IMR-90 (cell line): ENCODE measurements around the gene CCDC88A. TPM values are rescaled to one million over a fixed set of nuclear protein-coding genes. Genes with fewer than 3 reads are reported as not detected.

Experiments
- ATAC-seq: fragments of 200-7000 bp; cut with Tn5 transposase; 2 replicates; pipeline ENCODE4 v1.9.1; 2020; ENCODE audit warnings: low read depth, mild to moderate bottlenecking, moderate library complexity
- BruUV-seq: library from RNA; stranded (reverse); fragments of 400-500 nt; replicated peaks from 2 replicates; lab custom pipeline; 2021; lab: Mats Ljungman, UMichigan
- CTCF ChIA-PET: fragments of 300-600 bp; formaldehyde crosslinking; extraction: SDS; loops from one replicate; lab custom pipeline; 2021; ENCODE audit warnings: antibody characterized with exemption; lab: Yijun Ruan, JAX
- POLR2A ChIA-PET: fragments of 300-600 bp; sonication (Branson Sonifier 250); formaldehyde crosslinking; loops from one replicate; lab custom pipeline; 2022; ENCODE audit warnings: antibody characterized with exemption; ENCODE audit not compliant: unreplicated experiment; lab: Charles Lee
- DNase-seq: peaks from one replicate; pipeline ENCODE4 v3.0.0; 2013
- H2AFZ ChIP-seq: replicated peaks from 2 replicates; pipeline ENCODE3; 2013; ENCODE audit warnings: low read length, mild to moderate bottlenecking; ENCODE audit not compliant: poor library complexity
- H2AK5ac ChIP-seq: 2 replicates; pipeline ENCODE4 v1.6.1; 2013; ENCODE audit warnings: low read depth, low read length, inconsistent platforms
- H2AK9ac ChIP-seq: replicated peaks from 2 replicates; pipeline ENCODE3; 2013; ENCODE audit warnings: mild to moderate bottlenecking, low read depth, low read length, moderate library complexity; ENCODE audit not compliant: poor library complexity
- H2BK120ac ChIP-seq: 2 replicates; pipeline ENCODE4 v1.6.1; 2013; ENCODE audit warnings: low read depth, low read length, inconsistent platforms
- H2BK15ac ChIP-seq: 3 replicates; pipeline ENCODE4 v1.6.1; 2013; ENCODE audit warnings: low read depth, low read length, inconsistent platforms
- H2BK20ac ChIP-seq: 2 replicates; pipeline ENCODE4 v1.6.1; 2013; ENCODE audit warnings: low read depth, mild to moderate bottlenecking, inconsistent platforms, low read length, moderate library complexity
- H2BK5ac ChIP-seq: 2 replicates; pipeline ENCODE4 v1.6.1; 2013; ENCODE audit warnings: mild to moderate bottlenecking, low read depth, low read length, inconsistent platforms; ENCODE audit not compliant: poor library complexity, severe bottlenecking
- H3K14ac ChIP-seq: replicated peaks from 2 replicates; pipeline ENCODE4 v1.6.1; 2013; ENCODE audit warnings: low read depth, low read length, inconsistent platforms
- H3K18ac ChIP-seq: 2 replicates; pipeline ENCODE4 v1.6.1; 2013; ENCODE audit warnings: low read depth, low read length, control low read depth
- H3K23ac ChIP-seq: 2 replicates; pipeline ENCODE4 v1.6.1; 2013; ENCODE audit warnings: low read depth, low read length, inconsistent platforms
- H3K27ac ChIP-seq: 2 replicates; pipeline ENCODE4 v1.5.1; 2013; ENCODE audit warnings: mild to moderate bottlenecking, control low read depth, low read length; ENCODE audit not compliant: insufficient read depth
- H3K27me3 ChIP-seq: 2 replicates; pipeline ENCODE4 v1.6.1; 2013; ENCODE audit warnings: low read length; ENCODE audit not compliant: control insufficient read depth, insufficient read depth
- H3K36me3 ChIP-seq: 2 replicates; pipeline ENCODE4 v1.6.1; 2013; ENCODE audit warnings: low read length, mixed read lengths; ENCODE audit not compliant: control insufficient read depth, insufficient read depth
- H3K4ac ChIP-seq: 2 replicates; pipeline ENCODE4 v1.6.1; 2013; ENCODE audit warnings: low read depth, low read length, inconsistent platforms
- H3K4me1 ChIP-seq: 2 replicates; pipeline ENCODE4 v1.6.1; 2013; ENCODE audit warnings: low read length, mixed read lengths; ENCODE audit not compliant: control insufficient read depth, insufficient read depth
- H3K4me2 ChIP-seq: 2 replicates; pipeline ENCODE4 v1.6.1; 2013; ENCODE audit warnings: low read depth, mild to moderate bottlenecking, control low read depth, low read length, moderate library complexity
- H3K4me3 ChIP-seq: 2 replicates; pipeline ENCODE4 v1.5.1; 2013; ENCODE audit warnings: low read depth, mild to moderate bottlenecking, control low read depth, low read length, moderate library complexity; ENCODE audit not compliant: insufficient read depth
- H3K56ac ChIP-seq: 2 replicates; pipeline ENCODE4 v1.6.1; 2013; ENCODE audit warnings: low read length, inconsistent platforms; ENCODE audit not compliant: insufficient read depth; ENCODE audit errors: extremely low read depth
- H3K79me1 ChIP-seq, 2 experiments: 2 replicates each; pipeline ENCODE4 v1.6.1; 2013; ENCODE audit warnings: low read length in 2 of 2, inconsistent platforms in 1 of 2, low read depth in 1 of 2
- H3K9ac ChIP-seq: 2 replicates; pipeline ENCODE4 v1.6.1; 2013; ENCODE audit warnings: low read depth, low read length, control low read depth
- H3K9me1 ChIP-seq: 2 replicates; pipeline ENCODE4 v1.6.1; 2013; ENCODE audit warnings: low read length, inconsistent platforms; ENCODE audit not compliant: insufficient read depth
- H3K9me3 ChIP-seq: 2 replicates; pipeline ENCODE4 v1.6.1; 2013; ENCODE audit warnings: low read length; ENCODE audit not compliant: control insufficient read depth, insufficient read depth
- H4K20me1 ChIP-seq: 2 replicates; pipeline ENCODE4 v1.6.1; 2013; ENCODE audit warnings: low read length, inconsistent platforms; ENCODE audit not compliant: insufficient read depth
- H4K5ac ChIP-seq: 2 replicates; pipeline ENCODE4 v1.6.1; 2013; ENCODE audit warnings: mild to moderate bottlenecking, low read depth, low read length, control low read depth
- H4K8ac ChIP-seq, 2 experiments: 2 replicates each; pipeline ENCODE4 v1.6.1; 2013; ENCODE audit warnings: low read depth in 2 of 2, low read length in 2 of 2, control low read depth in 1 of 2, inconsistent platforms in 1 of 2
- H4K91ac ChIP-seq: 2 replicates; pipeline ENCODE4 v1.6.1; 2013; ENCODE audit warnings: low read depth, low read length, inconsistent platforms; ENCODE audit not compliant: insufficient read depth
- MXI1 ChIP-seq: IDR thresholded peaks from 2 replicates; pipeline ENCODE4 v1.6.1; 2012; ENCODE audit warnings: low read depth, mild to moderate bottlenecking, low read length, moderate library complexity, borderline replicate concordance
- RAD21 ChIP-seq: IDR thresholded peaks from 2 replicates; pipeline ENCODE4 v1.6.1; 2012; ENCODE audit warnings: low read length, improper control_type of control experiment
- WGBS, 2 experiments: methylation state at CpG; one replicate each; pipeline versions ENCODE4 v1.1.5 to v1.1.7; 2013; ENCODE audit warnings: missing lambda C conversion rate in 2 of 2; ENCODE audit not compliant: insufficient read length in 1 of 2; ENCODE audit errors: extremely low coverage in 2 of 2; 5-methylcytosine and 5-hydroxymethylcytosine counted together
- dilution Hi-C: fragments of 300-500 bp; cut with HindIII; formaldehyde crosslinking; loops from one replicate; pipeline ENCODE4 v1.14.3; 2018; ENCODE audit warnings: low sequenced_read_pairs; ENCODE audit not compliant: unreplicated experiment
- in situ Hi-C: fragments of 300-500 bp; cut with MboI; formaldehyde crosslinking; loops from 3 replicates; pipeline ENCODE4 v1.14.3; 2019; ENCODE audit warnings: low sequenced_read_pairs, inconsistent platforms, mixed read lengths
- intact Hi-C: fragments of 100-400 bp; cut with micrococcal nuclease; formaldehyde crosslinking; loops from 2 replicates; pipeline ENCODE4 v1.10.0; 2022
- polyA plus RNA-seq, 3 experiments: library from polyadenylated mRNA; depleted of rRNA; stranded (reverse); fragments of >200 nt; gene quantifications; 2 replicates each; pipeline ENCODE4 v1.2.3, GENCODE V29; 2012; ENCODE audit warnings: low replicate concordance in 1 of 3
- total RNA-seq: library from RNA; depleted of rRNA; stranded (reverse); fragments of >200 nt; gene quantifications from 2 replicates; pipeline ENCODE4 v1.2.3, GENCODE V29; 2012

The CCDC88A gene
- total and polyA plus RNA-seq, 2 of the 4 experiments (the other 2 are of a cell fraction): 15.6 to 63.8 TPM

GRCh38 chr2:55419233-55419678, 400 bp downstream of the CCDC88A start:
- Histone ChIP-seq H3K14ac (peak overlapping the region; percentile 96), H3K79me1 (peaks cover 7 to 26% of the 10 kb centered on the region in 2 experiments), H4K5ac (peak overlapping the region; percentile 51), H2AK9ac (peak overlapping the region; percentile 95), H3K18ac (peak overlapping the region; percentile 64), H3K4ac (peak overlapping the region; percentile 79), H4K20me1 (no peaks in the 10 kb centered on the region), H3K27ac (peak overlapping the region; percentile 92), H3K56ac (peak overlapping the region; percentile 73), H3K4me1 (peaks cover 2% of the 10 kb centered on the region; the same call in 1 of the 2 replicates), H3K9me1 (peaks cover 11% of the 10 kb centered on the region; the same call in 1 of the 2 replicates), H3K27me3 (peaks cover 2% of the 10 kb centered on the region; the same call in 1 of the 2 replicates), H2BK5ac (peak overlapping the region; percentile 86), H2BK15ac (peak overlapping the region; percentile 64; the same call in 2 of the 3 replicates), H2AK5ac (peak overlapping the region; percentile 57), H3K4me2 (peak overlapping the region; percentile 81), H3K23ac (peak overlapping the region; percentile 84), H4K8ac (peak overlapping the region; percentile 44 to 70), H3K9me3 (no peaks in the 10 kb centered on the region), H2BK120ac (peak overlapping the region; percentile 75), H2BK20ac (no peak overlapping the region; the same call in 1 of the 2 replicates), H2AFZ (peak overlapping the region; percentile 99), H3K4me3 (peak overlapping the region; percentile 82), H4K91ac (peak overlapping the region; percentile 86), H3K36me3 (no peaks in the 10 kb centered on the region), H3K9ac (peak overlapping the region; percentile 80)
- DNase-seq: peak; percentile 18
- CTCF ChIA-PET: interaction anchor here (1.1 kb wide), 1 partner anchor 19 kb away, joined by 3 read pairs; no protein-coding TSS in a partner anchor
- BruUV-seq: TSS peak; percentile 77
- WGBS, 2 experiments: 0% methylated on average over 5 of the region's 31 CpGs; no CpG with 5 or more reads in 1 of the 2 experiments
- POLR2A ChIA-PET: no interaction called here
- ATAC-seq: peak; percentile 29
- dilution Hi-C loops (no loop called here), in situ Hi-C loops (no loop called here), intact Hi-C loops (loop anchor here (1.0 to 5.0 kb wide), 3 partner anchors 57 to 150 kb away; partner anchors contain the start of gene MTIF2)
- TF ChIP-seq RAD21: no peak
- peak; percentile 45; the same call in 1 of the 2 replicates for TF ChIP-seq MXI1
